Measurements from ENCODE around the gene DCAF17. TPM values are rescaled to one million over a fixed set of nuclear protein-coding genes. Genes with fewer than 3 reads are reported as not detected.

DCAF17 gene
- total and polyA plus RNA-seq, 10 donors: 3.0 to 36.5 (median 19.1) TPM

- Histone ChIP-seq H3K27ac (no peak overlapping the region), H3K4me3 (no peak overlapping the region), H3K27me3 (replicated peaks in 1 of 7) (no peaks in the 10 kb centered on the region), H3K9me3 (no peaks in the 10 kb centered on the region), H3K36me3 (peaks cover 0 to 91% (median 19%) of the 10 kb centered on the region in 6 donors), H3K4me1 (peaks cover 0 to 8% (median 0%) of the 10 kb centered on the region in 6 donors)
- TF ChIP-seq CTCF (IDR thresholded peaks at IDR 0.05 in 8 of 11, conservative IDR thresholded peaks at IDR 0.05 in 3 of 11) (no peak), POLR2A (IDR thresholded peaks at IDR 0.05) (no peak), POLR2AphosphoS5 (IDR thresholded peaks at IDR 0.05) (no peak)
- WGBS, 5 donors: 63 to 89% (median 75%) methylated on average over 3 of the region's 3 CpGs
- intact Hi-C loops (cut with DNase I; ENCODE audit: low total_unique reads): no loop called here
- DNase-seq: no peak
Observed at GRCh38 chr2:171479154-171479814, 45.3 kb downstream of the DCAF17 start.

DNA sequence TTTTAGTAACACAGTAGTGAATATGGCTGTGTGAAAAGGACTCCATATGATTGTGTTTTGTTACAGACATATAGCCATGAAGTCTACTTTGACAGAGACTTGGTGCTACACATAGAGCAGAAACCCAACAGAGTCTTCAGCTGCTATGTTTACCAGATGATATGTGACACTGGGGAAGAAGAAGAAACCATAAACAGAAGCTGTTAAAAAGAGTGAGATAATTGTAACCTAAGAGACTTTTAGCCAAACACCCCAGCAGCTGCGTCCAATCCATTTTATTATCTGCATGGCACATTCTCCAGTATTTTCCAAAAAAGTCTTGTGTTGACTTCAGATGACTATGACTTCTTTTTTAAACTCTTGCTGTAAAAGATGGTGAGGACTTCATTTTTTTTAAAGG is 46.9 kb downstream of the DCAF17 start:
- Histone ChIP-seq H3K9me3 (no peaks in the 10 kb centered on the region), H3K4me3 (no peak overlapping the region), H3K36me3 (peaks cover 0 to 87% (median 18%) of the 10 kb centered on the region in 6 donors), H3K27ac (no peak overlapping the region), H3K4me1 (peaks cover 0 to 8% (median 0%) of the 10 kb centered on the region in 6 donors), H3K27me3 (replicated peaks in 1 of 7) (no peaks in the 10 kb centered on the region)
- intact Hi-C loops (cut with DNase I; ENCODE audit: low total_unique reads): no loop called here
- 85 to 98% (median 91%) methylated on average over 1 of the region's 1 CpG for WGBS, 5 donors
- no peak for TF ChIP-seq POLR2A (IDR thresholded peaks at IDR 0.05)
- TF ChIP-seq POLR2AphosphoS5 (IDR thresholded peaks at IDR 0.05): no peak
- no peak for TF ChIP-seq CTCF (IDR thresholded peaks at IDR 0.05 in 8 of 11, conservative IDR thresholded peaks at IDR 0.05 in 3 of 11)
- DNase-seq: no peak

- H3K36me3 ChIP-seq: peaks cover 0 to 80% (median 11%) of the 10 kb centered on the region in 6 donors
- no peak overlapping the region for H3K27ac ChIP-seq
- H3K9me3 ChIP-seq: no peaks in the 10 kb centered on the region
- no peak for DNase-seq
- no peak overlapping the region for H3K4me3 ChIP-seq
- H3K27me3 ChIP-seq (replicated peaks in 1 of 7): no peaks in the 10 kb centered on the region
- intact Hi-C loops (cut with DNase I; ENCODE audit: low total_unique reads): no loop called here
- peaks cover 0 to 8% (median 0%) of the 10 kb centered on the region in 6 donors for H3K4me1 ChIP-seq
- TF ChIP-seq POLR2A (IDR thresholded peaks at IDR 0.05) (no peak), CTCF (IDR thresholded peaks at IDR 0.05 in 8 of 11, conservative IDR thresholded peaks at IDR 0.05 in 3 of 11) (no peak), POLR2AphosphoS5 (IDR thresholded peaks at IDR 0.05) (no peak)
Observed at GRCh38 chr2:171482308-171482707, 48.3 kb downstream of the DCAF17 start.

DNA sequence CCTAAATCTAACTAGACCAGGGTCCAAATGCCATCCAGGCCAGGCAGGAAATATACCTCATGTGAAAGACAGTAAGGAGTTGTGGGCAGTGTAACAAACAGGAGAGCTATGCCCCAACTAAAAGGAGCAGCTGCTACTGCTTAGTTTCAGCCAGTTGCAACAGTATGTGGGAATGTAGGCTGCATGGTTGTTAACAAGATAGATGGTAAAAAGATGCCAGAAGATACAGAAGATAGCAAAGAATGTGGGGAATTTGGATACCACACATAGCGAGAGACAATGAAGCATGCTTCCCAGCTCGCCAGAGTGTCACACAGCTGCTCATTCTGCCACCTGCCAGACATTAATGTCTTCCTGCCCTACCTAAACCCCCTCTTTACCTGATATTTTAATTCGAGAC is 48.9 kb downstream of the DCAF17 start:
- Histone ChIP-seq H3K27ac (no peak overlapping the region), H3K27me3 (replicated peaks in 1 of 7) (no peaks in the 10 kb centered on the region), H3K36me3 (peaks cover 0 to 78% (median 8%) of the 10 kb centered on the region in 6 donors), H3K9me3 (no peaks in the 10 kb centered on the region), H3K4me3 (no peak overlapping the region), H3K4me1 (peaks cover 0 to 8% (median 0%) of the 10 kb centered on the region in 6 donors)
- no peak for DNase-seq
- TF ChIP-seq POLR2AphosphoS5 (IDR thresholded peaks at IDR 0.05): no peak
- TF ChIP-seq POLR2A (IDR thresholded peaks at IDR 0.05): no peak
- TF ChIP-seq CTCF (IDR thresholded peaks at IDR 0.05 in 8 of 11, conservative IDR thresholded peaks at IDR 0.05 in 3 of 11): no peak
- intact Hi-C loops (cut with DNase I; ENCODE audit: low total_unique reads): no loop called here
- WGBS, 5 donors: 82 to 96% (median 91%) methylated on average over 3 of the region's 3 CpGs

Measured in spleen (tissue), 11 donors.